ENCODE data around the gene MYL1. TPM values are rescaled to one million over a fixed set of nuclear protein-coding genes. Genes with fewer than 3 reads are reported as not detected.

Gene MYL1
- not detected in 3 replicates for polyA plus RNA-seq
- polyA plus RNA-seq (2011; ENCODE audit: low read depth), result not detected
- not detected in 2 replicates for polyA plus RNA-seq (2011; cell fraction: cytosol; rRNA removed)
- polyA plus RNA-seq (2011; cell fraction: nucleus; rRNA removed), result not detected in 2 replicates
- polyA plus RNA-seq (2012; ENCODE audit: low replicate concordance), result not detected in 2 replicates
- polyA minus RNA-seq, result not detected in 3 replicates
- polyA minus RNA-seq (2011; cell fraction: cytosol; rRNA and poly(A)+ RNA removed), result not detected
- polyA minus RNA-seq (2011; cell fraction: nucleus; rRNA and poly(A)+ RNA removed), result not detected in 2 replicates

- Histone ChIP-seq H2AFZ (ENCODE audit: control insufficient read depth, low read length) (no peak within 1 kb of the TSS), H3K9me1 (ENCODE audit: control insufficient read depth, extremely low read depth, insufficient read depth, low read length) (no peaks in the 10 kb centered on the region), H3K9ac (ENCODE audit: control insufficient read depth, extremely low read depth, insufficient read depth, low read length) (no peak within 1 kb of the TSS), H3K4me1 (ENCODE audit: control insufficient read depth, extremely low read depth, insufficient read depth, low read length) (no peaks in the 10 kb centered on the region), H3K4me3 (ENCODE audit: control insufficient read depth in 2 of 3, extremely low read depth in 1 of 3, insufficient read depth in 2 of 3, low read depth in 1 of 3, low read length in 3 of 3) (no peak within 1 kb of the TSS), H3K9me3 (ENCODE audit: control insufficient read depth, low read depth, low read length) (no peaks in the 10 kb centered on the region), H3K36me3 (ENCODE audit: control insufficient read depth in 2 of 2, extremely low read depth in 1 of 2, insufficient read depth in 2 of 2, low read length in 2 of 2) (no peaks in the 10 kb centered on the region), H3K27me3 (ENCODE audit: control insufficient read depth, extremely low read depth, insufficient read depth, low read length) (no peaks in the 10 kb centered on the region), H3K4me2 (ENCODE audit: control insufficient read depth, extremely low read depth, insufficient read depth, low read depth, low read length) (no peak within 1 kb of the TSS), H4K20me1 (ENCODE audit: control insufficient read depth, extremely low read depth, insufficient read depth, low read length) (no peaks in the 10 kb centered on the region), H3K27ac (ENCODE audit: control insufficient read depth, insufficient read depth, low read length) (no peak within 1 kb of the TSS), H3K79me2 (ENCODE audit: control insufficient read depth, insufficient read depth, low read length) (no peaks in the 10 kb centered on the region)
- FAIRE-seq (no peak), DNase-seq (ENCODE audit: low read depth, low spot score) (no peak)
- no peak for TF ChIP-seq CTCF (optimal IDR thresholded peaks at IDR 0.05 in 1 of 3, IDR thresholded peaks at IDR 0.05 in 1 of 3, conservative IDR thresholded peaks at IDR 0.05 in 1 of 3; ENCODE audit: extremely low read depth in 1 of 3, insufficient read depth in 2 of 3, low read length in 3 of 3)
- no peak for TF ChIP-seq EZH2 (IDR thresholded peaks at IDR 0.05; ENCODE audit: low read length)
- dilution Hi-C loops (cut with MboI; ENCODE audit: extremely low pct_ligation_motif_present, low sequenced_read_pairs), result no loop called here
Measured at GRCh38 chr2:210315015-210315788, at the start of gene MYL1. MYL1 (minus strand) TSS chr2:210315174; CDS start chr2:210315042, 132 bp downstream.

GRCh38 chr2:210363876-210364275, 48.9 kb upstream of the MYL1 start:
- no peaks in the 10 kb centered on the region for H3K9me3 ChIP-seq (ENCODE audit: control insufficient read depth, low read depth, low read length)
- DNase-seq (ENCODE audit: low read depth, low spot score) (no peak), FAIRE-seq (peak; percentile 23)
- no peaks in the 10 kb centered on the region for H3K27me3 ChIP-seq (ENCODE audit: control insufficient read depth, extremely low read depth, insufficient read depth, low read length)
- no peaks in the 10 kb centered on the region for H3K79me2 ChIP-seq (ENCODE audit: control insufficient read depth, insufficient read depth, low read length)
- no peak overlapping the region for H3K4me3 ChIP-seq (ENCODE audit: control insufficient read depth in 2 of 3, extremely low read depth in 1 of 3, insufficient read depth in 2 of 3, low read depth in 1 of 3, low read length in 3 of 3)
- H3K9me1 ChIP-seq (ENCODE audit: control insufficient read depth, extremely low read depth, insufficient read depth, low read length), result no peaks in the 10 kb centered on the region
- no peaks in the 10 kb centered on the region for H4K20me1 ChIP-seq (ENCODE audit: control insufficient read depth, extremely low read depth, insufficient read depth, low read length)
- TF ChIP-seq CTCF (optimal IDR thresholded peaks at IDR 0.05 in 1 of 3, IDR thresholded peaks at IDR 0.05 in 1 of 3, conservative IDR thresholded peaks at IDR 0.05 in 1 of 3; ENCODE audit: extremely low read depth in 1 of 3, insufficient read depth in 2 of 3, low read length in 3 of 3) (no peak), EZH2 (IDR thresholded peaks at IDR 0.05; ENCODE audit: low read length) (no peak)
- no peaks in the 10 kb centered on the region for H3K4me1 ChIP-seq (ENCODE audit: control insufficient read depth, extremely low read depth, insufficient read depth, low read length)
- H3K4me2 ChIP-seq (ENCODE audit: control insufficient read depth, extremely low read depth, insufficient read depth, low read depth, low read length), result no peak overlapping the region
- H3K9ac ChIP-seq (ENCODE audit: control insufficient read depth, extremely low read depth, insufficient read depth, low read length), result no peak overlapping the region
- dilution Hi-C loops (cut with MboI; ENCODE audit: extremely low pct_ligation_motif_present, low sequenced_read_pairs), result no loop called here
- H2AFZ ChIP-seq (ENCODE audit: control insufficient read depth, low read length), result no peak overlapping the region
- H3K27ac ChIP-seq (ENCODE audit: control insufficient read depth, insufficient read depth, low read length), result no peak overlapping the region
- no peaks in the 10 kb centered on the region for H3K36me3 ChIP-seq (ENCODE audit: control insufficient read depth in 2 of 2, extremely low read depth in 1 of 2, insufficient read depth in 2 of 2, low read length in 2 of 2)

Measured in keratinocyte (primary cell).